ENCODE results near the gene RYR3.

RYR3 gene

DNA sequence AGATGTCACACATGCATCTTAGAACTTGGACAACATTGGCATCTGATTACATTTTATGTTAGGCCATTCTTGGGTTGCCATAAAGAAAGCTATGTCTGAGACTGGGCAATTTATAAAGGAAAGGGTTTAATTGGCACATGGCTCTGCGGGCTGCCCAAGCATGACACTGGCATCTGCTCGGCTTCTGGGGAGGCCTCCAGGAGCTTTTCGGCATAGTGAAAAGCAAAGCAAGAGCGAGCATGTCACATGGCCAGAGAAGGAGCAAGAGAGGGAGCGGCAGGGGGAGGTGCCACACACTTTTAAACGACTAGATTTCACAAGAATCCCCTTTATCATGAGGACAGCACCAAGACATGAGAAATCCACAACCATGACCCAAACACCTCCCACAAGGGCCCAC is 11.3 kb downstream of the RYR3 start:
- no peak for DNase-seq

DNA sequence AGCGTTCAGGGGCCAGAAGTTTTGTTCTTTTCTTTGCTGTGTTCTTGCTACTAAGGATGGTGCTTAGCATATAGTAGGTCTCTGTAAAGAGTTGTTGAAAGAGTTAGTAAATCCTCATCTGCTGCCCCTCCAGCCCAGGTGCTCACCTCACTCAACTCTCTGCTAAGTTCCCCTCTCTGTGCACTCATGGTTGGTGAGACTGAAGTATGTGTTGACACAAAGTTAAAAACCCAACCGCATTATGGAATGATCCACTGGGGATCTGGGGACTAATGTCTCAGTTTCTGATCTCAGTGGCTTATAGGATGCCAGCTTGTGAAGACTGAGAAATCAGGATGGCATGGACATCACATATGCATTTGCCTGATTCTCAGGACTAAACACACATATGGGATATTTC is 13.8 kb downstream of the RYR3 start:
- no peak for DNase-seq

DNA sequence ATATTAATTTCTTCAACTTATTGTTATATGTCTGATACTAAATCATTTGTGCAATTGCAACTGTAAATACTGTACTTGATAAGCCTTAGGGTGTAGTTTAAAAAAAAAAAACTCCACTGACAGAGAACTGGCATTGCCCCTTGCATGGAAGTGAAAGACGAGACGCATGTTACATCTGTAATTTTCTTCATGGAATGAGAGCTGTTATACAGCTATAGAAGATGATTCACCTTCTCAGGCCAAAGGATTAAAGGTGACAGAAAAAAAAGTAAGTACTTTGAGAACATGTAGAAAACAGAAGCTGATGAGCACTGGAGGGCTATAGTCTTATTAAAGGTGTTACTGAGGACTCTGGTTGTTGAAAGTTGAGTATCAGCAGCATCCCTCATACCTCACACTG is 16.1 kb downstream of the RYR3 start:
- no peak for DNase-seq

DNA sequence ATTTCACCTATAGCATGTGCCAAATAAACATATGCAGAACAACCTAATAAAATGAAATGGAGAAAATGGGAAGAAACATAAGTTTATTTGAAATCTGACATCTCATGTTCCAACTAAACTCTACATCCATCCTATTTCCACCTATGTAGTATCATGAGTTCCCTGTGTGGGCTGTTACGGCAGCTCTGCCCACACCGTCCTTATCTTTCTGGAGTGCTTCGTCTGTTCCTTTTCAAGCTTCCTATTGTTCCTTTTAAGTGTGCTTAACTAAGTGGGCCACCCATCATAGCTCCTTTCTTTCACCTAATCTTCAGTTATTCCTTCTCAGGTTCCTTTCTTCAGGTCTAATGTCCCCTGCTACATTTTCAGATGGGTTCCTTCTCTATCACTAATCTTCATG is 17.3 kb downstream of the RYR3 start:
- DNase-seq: no peak

DNA sequence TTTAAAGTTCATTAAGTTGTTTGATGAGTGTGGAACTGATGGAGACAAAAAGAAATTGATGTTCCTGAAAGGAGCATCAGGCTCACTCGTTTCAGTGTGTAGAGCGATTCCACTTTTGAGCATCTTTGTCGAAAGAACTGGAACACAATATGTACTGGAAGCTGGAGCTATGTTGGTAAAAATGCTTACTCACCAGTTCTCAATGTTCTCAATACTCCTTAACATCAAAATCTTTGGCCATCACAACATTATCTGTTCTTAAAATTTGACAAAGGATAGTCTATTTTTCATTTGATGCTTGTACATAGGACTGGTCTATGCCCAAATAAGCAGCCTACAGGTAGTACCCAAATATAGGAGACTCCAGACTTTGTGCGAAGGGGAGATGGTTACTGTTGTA is 18.7 kb downstream of the RYR3 start:
- no peak for DNase-seq

DNA sequence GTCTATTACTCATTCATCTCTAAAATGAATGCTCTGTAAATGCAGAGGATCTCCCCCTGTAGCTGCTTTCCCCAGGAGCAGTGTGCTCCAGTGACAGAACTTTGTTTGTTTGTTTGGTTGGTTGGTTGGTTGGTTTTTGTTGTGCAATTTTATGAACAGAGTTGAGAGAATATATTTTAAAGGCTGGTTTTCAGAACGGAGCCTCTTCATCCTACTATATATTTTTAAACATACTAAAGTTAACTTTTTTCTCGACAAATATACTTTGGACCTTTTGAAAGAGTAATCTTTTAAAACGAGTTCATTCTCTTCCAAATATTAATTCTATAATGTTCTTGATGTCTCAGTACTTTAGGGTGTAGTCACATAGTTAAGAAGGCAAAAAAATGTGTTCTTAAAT is 20.2 kb downstream of the RYR3 start:
- no peak for DNase-seq

DNA sequence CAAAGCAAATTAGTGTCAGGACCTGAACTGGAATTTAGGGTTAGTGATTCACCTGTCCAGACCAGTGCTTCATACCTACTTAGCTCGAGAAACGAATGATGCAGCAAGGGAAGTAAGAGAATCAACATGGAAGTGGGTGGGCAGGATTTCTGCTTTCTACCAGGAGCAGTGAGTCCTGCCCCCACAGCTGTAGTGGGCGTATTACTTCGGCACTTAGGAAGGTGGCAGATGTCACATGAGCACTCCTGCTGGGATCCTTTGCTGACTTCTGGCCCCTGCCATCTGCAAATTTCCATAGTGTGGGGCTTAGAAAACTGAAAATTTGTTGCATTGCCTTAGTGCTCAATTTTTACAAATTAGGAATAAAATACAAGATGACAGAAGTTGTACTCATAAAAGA is 31.2 kb downstream of the RYR3 start:
- DNase-seq: no peak

DNA sequence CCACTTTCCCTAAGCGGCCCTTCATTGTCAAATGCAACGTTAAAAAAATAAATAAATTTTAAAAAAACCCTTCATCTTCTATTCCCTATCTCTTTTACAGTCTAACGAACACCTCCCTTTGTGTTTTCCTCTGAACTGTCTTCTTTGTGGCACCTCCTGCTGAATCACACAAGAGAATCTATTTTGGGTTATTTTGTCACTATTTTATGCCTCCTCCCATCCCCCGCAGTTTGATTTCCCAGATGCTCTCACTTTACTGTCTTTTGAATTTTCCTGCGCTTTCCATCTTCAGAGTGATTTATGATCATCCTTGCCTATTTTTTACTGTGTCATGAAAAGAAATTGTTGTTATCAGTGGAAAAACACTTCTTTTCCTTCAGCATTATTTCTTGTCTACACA is 32.5 kb downstream of the RYR3 start:
- DNase-seq: no peak

DNA sequence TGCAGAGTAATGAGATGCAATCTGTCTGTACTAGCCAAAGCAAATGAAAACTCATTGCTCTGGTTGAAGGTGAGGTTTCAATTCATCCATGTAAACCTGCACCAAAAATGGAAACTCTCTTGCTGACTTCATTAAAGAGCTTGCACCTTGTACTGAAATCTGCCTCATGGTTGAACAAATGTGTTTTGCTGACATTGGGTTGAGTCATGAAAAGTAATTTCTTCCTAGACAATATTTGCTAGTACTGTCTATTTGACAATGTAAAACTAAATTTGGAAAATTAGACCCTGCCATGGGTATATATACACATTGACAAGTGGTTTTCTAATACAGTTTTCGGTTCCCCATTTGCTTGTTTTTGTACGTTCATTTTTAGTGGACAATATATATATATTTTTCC is 33.3 kb downstream of the RYR3 start:
- no peak for DNase-seq

DNA sequence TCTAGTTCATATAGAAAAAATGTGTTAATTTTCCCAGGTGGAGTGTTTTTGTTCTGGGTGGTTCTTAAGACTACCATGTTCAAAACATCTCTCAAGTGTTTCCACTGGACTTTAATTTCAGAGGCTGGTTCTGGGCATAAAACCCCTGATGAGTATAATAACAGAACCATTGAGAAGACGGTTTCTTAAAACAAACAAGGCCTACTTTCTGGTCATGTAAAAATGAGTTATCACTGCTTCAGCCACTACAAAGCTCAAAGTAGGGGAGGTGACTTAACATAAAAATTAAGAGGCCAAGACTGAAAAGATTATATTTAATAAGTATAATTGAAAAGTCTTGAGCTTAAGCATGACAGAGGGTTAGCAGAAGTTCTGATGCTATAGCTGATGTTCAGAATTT is 33.8 kb downstream of the RYR3 start:
- no peak for DNase-seq

DNA sequence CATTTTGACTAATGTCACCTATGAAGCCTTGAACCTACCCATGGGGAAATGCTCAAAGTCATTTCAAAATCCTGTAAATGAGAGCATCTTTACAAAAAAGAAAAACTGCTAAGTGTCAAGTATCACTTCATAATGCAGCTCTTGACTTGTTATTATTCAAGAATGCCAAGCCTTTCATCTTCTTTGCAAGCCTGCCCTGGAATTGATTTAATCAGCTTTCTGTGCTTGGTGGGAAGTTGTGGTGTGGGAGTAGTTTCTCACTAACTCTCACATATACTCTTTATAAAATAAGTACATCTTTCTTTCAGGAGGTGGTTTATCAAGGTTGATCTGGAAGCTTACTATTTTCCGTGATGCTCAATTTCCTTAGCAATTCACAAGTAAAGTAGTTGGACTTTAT is 43.6 kb downstream of the RYR3 start:
- no peak for DNase-seq

DNA sequence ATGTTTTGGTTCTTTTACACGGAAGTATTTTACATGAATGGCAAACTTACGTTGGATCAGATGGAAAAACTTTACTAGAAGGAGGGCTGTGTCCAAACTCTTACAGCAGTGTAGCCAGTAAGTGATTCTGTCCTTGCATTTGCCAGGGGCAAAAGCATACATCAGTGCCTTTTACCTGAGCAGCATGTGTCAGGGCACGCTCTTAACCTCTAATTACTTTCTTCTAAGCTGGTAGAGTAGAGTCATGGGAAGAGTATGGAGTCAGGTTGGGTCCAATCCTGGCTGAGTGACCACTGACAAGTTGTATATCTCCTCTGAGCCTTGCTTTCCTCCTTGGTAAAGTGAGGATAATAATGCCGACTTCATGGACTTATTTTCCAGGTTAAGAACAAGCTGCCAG is 47.1 kb downstream of the RYR3 start:
- DNase-seq: no peak

DNA sequence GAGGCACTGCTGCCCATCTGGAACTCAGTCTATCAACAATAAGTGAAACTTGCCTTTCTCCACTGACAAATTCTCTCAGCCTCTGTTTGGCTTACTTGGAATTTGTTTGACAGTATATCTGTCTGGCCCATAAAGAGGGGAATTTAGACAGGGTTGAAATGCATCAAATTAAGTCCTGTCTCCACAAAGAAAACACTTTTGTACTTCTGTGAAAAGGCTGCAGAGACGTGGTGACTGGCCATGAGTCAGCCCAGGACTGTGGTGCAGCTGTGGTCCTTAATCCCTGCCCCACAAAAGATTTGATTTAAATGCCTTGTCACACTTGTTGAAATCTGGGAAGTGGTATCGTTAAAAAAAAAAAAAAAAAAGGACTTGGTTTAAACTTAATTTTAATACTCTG is 47.5 kb downstream of the RYR3 start:
- DNase-seq: no peak

DNA sequence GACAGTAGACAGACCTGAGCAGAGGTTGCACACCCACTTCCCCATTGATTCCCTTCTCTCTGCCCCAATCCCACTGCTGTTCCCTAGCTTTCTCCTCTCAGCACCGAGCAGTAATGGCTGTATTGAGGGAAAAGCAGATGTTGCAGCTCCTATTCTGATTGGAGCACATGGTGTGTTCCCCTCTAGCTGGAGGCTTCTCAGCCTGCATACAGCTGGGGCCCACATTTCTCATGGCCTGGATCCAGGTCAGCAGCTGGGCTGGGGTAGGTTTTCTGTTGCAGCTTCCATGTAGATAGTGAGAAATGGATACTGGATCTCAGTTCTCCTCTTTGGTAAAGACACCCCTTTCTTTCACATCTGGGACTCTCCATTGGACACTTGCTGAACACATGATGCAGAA is 50.1 kb downstream of the RYR3 start:
- DNase-seq: no peak

DNA sequence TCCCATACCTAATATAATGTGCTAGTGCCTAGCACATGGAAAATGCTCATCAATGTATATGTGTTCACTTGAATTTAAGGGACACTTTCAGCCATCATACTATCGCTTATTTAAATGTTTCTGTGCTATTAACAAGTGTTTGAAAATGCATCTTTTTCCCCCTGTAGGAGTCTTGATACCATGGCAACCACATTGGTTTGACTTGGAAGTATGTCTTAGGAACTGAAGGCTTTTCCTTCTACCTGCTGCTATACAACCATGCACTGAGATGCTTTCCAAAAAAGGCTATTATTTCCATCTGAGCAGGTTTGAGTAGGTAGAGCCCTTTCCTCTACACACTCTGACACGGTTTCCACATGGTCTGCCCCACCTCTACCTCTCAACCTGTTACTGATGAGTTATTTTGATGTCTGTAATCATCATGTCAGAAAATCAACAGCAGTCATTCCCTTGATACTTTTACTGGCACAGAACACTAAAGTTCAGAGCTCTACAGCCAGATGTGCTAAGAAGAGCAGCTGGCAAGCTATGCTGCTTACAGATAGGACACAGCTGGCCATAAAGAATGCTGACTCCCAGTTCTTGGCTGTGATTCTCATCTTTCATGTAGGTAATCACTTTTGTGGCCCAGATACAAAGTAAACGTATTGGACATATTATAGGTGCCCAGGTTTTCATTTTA is 59.3 kb downstream of the RYR3 start:
- no peak for DNase-seq

DNA sequence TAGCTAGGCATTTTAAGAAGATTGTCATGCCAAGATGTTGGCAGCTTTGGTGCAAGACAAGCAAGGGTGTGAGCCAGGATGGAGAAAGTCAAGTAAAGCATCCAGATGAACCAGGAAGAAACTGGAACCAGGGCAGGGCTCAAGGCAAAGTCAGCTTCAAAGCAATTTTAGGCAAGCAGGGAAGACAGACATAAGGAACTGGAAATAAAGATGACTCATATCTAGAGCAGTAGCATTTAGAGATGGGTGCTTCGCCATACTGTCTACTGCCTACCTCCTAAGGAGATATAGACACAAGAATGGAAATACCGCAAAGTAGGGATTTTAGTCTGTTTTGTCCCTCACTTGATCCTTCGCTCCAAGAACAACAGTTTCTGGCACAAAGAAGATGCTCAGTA is 59.9 kb downstream of the RYR3 start:
- no peak for DNase-seq

DNA sequence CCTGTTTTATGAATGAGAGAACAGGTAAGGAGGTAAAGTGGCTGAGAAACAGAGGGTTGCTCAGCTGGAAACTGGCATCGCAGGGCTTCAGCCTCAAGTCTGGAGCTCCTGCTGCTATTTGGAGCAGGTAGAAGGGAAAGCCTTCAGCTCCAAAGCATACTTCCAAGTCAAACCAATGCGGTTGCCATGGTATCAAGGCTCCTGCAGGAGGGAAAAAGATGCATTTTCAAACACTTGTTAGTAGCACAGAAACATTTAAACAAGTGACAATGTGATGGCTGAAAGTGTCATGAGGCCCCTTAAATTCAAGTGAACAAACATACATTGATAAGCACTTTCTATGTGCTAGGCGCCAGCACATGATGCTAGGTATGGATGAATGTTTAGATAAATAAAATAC is 60.4 kb downstream of the RYR3 start:
- DNase-seq: no peak

DNA sequence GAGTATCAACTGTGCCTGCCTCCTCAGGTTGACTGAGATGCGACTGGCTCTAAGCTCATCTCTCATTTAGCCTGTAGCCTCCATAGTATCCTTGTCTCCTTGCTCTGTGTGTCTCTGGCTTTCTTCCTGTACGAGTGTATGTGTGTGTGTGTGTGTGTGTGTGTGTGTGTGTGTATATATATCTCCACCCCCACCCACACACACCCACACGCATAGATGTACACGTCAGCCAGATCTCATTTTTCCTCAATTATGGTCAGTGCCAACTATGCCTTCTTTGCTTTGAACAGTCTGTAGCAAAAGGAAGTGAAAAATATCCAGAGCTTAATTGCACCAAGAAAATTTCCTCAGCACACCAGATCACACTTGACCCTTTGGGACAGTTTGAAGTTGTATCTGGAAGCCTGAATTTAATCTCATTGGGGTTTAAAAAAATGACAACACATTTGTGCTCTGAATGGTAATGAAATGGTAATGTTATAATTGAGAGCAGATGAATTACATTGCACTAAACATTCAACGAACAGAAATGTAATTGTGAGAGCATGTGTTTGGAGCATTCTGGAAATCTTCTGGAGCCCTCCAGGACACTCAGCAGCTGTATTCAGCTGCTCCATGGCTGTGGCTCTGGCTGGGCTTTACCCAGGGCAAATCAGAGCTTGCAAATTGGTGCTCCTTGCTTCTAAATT is 63.6 kb downstream of the RYR3 start:
- no peak for DNase-seq

DNA sequence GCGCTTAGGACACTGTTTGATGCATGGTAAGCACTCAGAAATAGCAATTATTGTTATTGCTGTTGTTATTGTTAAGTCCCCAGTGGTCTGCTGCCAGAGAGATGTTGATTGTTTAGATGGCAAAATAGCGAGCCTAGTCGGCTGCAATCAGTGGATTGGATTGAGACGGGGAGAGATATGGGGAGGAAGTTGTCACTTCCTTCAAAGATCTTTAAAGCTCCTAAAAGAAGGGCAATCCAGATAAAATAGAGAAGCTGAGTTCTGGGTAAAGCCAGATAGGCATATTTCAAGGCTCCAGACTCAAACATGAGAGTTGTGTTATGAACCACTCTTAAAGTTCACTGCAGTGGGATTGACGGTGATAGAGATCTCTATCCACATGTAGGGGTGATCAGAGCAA is 64.5 kb downstream of the RYR3 start:
- DNase-seq: no peak

DNA sequence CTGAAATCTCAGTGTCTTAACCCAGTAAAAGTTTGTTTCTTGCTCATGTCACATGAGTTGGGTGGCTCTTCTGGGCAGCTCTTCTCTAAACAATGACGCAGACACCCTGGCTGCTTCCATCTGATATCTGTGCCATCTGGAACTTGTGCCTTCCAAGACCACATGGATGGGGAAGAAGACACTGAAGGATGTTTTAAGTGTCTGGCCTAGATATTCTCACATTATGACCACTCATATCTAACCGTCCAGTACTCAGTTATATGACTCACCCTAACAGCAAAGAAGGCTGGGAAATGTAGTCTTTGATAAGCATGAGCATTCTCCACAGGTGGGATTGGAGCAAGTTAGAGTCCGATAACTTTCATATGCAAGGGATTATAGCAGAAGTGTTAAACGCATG is 66.4 kb downstream of the RYR3 start:
- DNase-seq: no peak

DNA sequence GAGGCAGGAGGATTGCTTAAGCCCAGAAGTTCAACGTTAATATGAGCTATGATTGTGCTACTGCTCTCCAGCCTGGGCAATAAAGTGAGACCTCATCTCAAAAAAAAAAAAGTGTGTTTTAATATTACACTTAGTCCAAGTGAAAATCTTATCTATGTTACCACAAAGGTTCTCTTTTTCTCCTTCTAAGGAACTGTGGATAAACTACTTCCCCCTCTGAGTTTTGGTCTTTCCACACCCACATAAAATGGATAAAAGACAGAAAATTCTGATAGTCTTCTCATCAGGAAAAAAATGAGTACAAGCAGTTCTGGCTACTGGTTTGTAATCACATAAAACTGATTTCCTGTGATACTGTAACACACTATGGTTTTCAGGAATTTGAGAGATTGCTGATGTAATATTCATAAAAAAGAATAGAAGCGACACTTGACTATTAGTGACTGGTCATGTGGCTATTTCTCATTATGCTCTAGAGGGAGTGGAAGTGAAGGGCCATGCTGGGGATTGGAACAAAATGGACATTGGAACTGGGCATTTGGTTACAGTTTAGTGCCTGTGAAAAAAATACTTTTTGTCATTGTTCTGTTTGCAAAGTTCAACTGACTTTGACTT is 68.2 kb downstream of the RYR3 start:
- DNase-seq: no peak

DNA sequence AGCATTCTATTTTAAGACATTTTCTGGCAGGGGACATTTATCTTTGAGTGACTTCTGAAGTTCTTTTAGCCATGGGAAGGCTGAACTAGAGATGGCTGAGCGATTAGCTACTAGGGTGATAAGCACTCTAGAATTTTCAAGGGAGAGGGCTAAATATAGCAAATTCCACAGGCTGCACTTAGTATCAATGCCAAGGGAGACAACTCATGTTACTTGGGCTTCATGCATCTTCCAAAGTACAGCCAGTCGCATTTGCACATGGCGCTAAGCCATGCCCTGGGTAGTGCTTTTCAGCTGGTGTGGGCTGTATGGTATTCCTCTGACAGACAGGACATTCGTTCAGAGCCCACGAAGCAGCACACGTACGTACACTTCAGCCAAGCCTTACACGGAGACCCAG is 69.6 kb downstream of the RYR3 start:
- no peak for DNase-seq

DNA sequence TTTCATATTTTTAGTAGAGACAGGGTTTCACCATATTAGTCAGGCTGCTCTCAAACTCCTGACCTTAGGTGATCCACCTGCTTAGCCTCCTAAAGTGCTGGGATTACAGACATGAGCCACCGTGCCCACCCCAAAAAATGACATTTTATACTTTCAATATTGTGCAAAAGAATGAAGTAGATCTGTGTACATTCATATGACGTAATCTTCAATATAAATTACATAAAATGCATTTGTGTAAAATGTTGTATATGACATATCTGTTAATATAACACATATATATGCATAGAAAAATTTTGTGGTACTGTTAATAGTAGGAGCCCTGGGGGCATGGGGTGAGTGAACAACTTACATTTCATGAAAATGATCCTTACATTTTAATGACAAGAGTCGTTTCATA is 71.7 kb downstream of the RYR3 start:
- DNase-seq: no peak

DNA sequence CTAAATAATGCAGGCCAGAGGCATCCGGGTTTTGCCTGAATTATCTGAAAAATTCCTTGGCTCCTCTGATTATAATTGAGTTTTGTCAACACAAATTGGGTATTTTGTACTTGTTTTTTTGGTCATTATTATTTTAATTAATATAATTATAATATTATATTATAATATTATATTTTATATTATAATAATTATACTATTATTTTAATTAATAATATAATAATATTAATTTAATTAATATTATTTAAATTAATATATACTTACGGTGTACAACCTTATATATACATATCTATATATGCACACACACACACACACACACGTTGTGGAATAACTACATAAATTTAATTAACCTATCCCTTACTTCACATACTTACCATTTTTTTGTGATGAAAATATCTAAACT is 73.5 kb downstream of the RYR3 start:
- DNase-seq: no peak

DNA sequence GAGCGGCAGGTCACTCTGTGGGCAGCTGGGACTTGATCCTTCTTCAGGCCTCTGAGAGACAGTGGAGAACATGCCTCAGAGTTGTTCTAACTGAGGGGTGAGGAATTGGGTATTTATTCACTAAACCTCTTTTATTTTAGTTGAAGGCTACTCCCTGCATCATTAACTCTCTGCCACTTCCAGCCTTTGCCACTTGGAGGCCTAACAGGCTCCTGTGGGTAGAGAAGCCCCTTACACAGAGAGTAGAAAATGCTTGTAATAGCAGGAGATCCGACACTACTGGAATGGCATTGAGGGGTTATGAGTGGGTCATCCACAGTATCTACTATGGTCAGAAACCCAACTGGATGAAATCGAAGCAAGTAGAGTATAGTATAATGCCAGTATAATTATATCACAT is 81.7 kb downstream of the RYR3 start:
- no peak for DNase-seq
